GM12865 (cell line): ENCODE measurements around the gene TSTD2.

ENCODE experiments used
- DNase-seq: peaks from one replicate; pipeline ENCODE4 v3.0.0; 2010; ENCODE audit warnings: low read depth
- H3K4me3 ChIP-seq: 2 replicates; pipeline ENCODE4 v1.5.1; 2011; ENCODE audit warnings: mild to moderate bottlenecking, low read depth, low read length, control low read depth
- CTCF ChIP-seq: IDR thresholded peaks from 2 replicates; pipeline ENCODE4 v1.5.1; 2011; ENCODE audit warnings: low read length, control low read depth, low read depth, inconsistent platforms; ENCODE audit not compliant: insufficient read depth; ENCODE audit errors: missing control alignments

Gene TSTD2

DNA sequence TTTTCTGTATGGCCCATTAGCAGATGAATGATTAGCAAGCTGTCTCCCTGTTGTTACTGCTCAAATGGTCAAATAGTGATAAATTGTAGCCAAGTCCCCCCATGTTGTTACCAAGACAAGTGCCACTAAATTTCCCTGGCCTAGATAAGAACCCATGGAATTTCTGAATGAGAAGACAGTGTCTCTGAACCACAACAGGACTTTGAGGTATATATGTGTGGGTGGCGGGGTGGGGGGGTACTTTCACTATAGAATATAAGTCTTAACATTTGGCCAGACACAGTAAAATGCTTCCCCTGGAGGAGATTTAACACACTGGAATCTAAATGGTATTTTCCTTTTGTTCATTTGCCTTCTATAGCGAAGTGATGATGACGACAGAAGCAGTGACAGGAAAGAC, 35.3 kb upstream of the TSTD2 start:
- no peak for TF ChIP-seq CTCF

GRCh38 chr9:97666907-97667686, 33.9 kb upstream of the TSTD2 start:
- no peak overlapping the region for H3K4me3 ChIP-seq
- TF ChIP-seq CTCF: no peak
- DNase-seq: no peak

More for the DNA sequence above, 35.3 kb upstream of the TSTD2 start:
- no peak for DNase-seq
- H3K4me3 ChIP-seq: no peak overlapping the region

DNA sequence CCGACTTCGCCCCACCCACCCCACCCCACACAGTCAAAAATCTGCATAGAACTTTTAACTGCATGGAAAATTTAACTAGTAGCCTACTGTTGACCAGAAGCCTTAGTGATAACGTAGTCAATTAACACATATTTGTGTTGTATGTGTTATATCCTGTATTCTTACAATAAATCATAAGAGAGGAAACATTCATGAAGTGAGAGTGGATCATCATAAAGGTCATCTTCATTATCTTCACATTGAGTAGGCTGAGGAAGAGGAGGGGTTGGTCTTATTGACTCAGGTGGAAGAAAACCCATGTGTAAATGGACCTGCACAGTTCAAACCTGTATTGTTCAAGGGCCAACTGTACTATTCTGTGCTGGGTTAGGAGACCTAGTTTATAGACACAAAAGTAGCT, 32.6 kb upstream of the TSTD2 start:
- no peak overlapping the region for H3K4me3 ChIP-seq
- no peak for TF ChIP-seq CTCF
- no peak for DNase-seq

GRCh38 chr9:97660847-97661246, 27.7 kb upstream of the TSTD2 start:
- DNase-seq: no peak
- TF ChIP-seq CTCF: no peak
- no peak overlapping the region for H3K4me3 ChIP-seq

- TF ChIP-seq CTCF: no peak
- no peak for DNase-seq
- H3K4me3 ChIP-seq: no peak overlapping the region
These were observed 27.2 kb upstream of the TSTD2 start for GRCh38 chr9:97660340-97660739.

GRCh38 chr9:97659771-97660170, 26.6 kb upstream of the TSTD2 start:
- no peak for TF ChIP-seq CTCF
- H3K4me3 ChIP-seq: no peak overlapping the region

GRCh38 chr9:97658707-97659106, 25.5 kb upstream of the TSTD2 start:
- DNase-seq: no peak
- no peak for TF ChIP-seq CTCF
- H3K4me3 ChIP-seq: no peak overlapping the region

More at GRCh38 chr9:97659771-97660170, 26.6 kb upstream of the TSTD2 start:
- DNase-seq: no peak
